GM19240 (cell line): ENCODE results near the gene GPC3.
"Not testable (repeated sequence)": the region's sequence is repeated elsewhere in the genome, so short reads cannot be mapped to it uniquely, and the experiment has no call there.

Source experiments
- DNase-seq: peaks from one replicate; pipeline ENCODE4 v3.0.0; 2011; ENCODE audit warnings: low spot score; ENCODE audit not compliant: insufficient read length

Gene GPC3

GRCh38 chrX:133529578-133529977, 455.8 kb downstream of the GPC3 start:
- no peak for DNase-seq

GRCh38 chrX:133527825-133528224, 457.6 kb downstream of the GPC3 start:
- no peak for DNase-seq

- DNase-seq: no peak
Observed at GRCh38 chrX:133527415-133527814, 458.0 kb downstream of the GPC3 start.

GRCh38 chrX:133526773-133527172, 458.6 kb downstream of the GPC3 start:
- not testable (repeated sequence) for DNase-seq

GRCh38 chrX:133523526-133523925, 461.9 kb downstream of the GPC3 start:
- DNase-seq: no peak

GRCh38 chrX:133523081-133523487, 462.3 kb downstream of the GPC3 start:
- no peak for DNase-seq

- no peak for DNase-seq
Observed at GRCh38 chrX:133516686-133517085, 468.7 kb downstream of the GPC3 start.

GRCh38 chrX:133514486-133514885, 470.9 kb downstream of the GPC3 start:
- DNase-seq: no peak

GRCh38 chrX:133513123-133513522, 472.3 kb downstream of the GPC3 start:
- DNase-seq: no peak

- no peak for DNase-seq
Observed at GRCh38 chrX:133511041-133511440, 474.4 kb downstream of the GPC3 start.

- no peak for DNase-seq
Observed at GRCh38 chrX:133497356-133497755, 488.0 kb downstream of the GPC3 start.

- no peak for DNase-seq
Observed at GRCh38 chrX:133495464-133496391, 489.7 kb downstream of the GPC3 start.

- DNase-seq: no peak
Observed at GRCh38 chrX:133493366-133493765, 492.0 kb downstream of the GPC3 start.

GRCh38 chrX:133490955-133491354, 494.4 kb downstream of the GPC3 start:
- DNase-seq: no peak
